ENCODE results near the gene MACROD1.

GRCh38 chr11:64027651-64028397, 138.1 kb downstream of the MACROD1 start:
- TF ChIP-seq POLR2A (IDR thresholded peaks at IDR 0.05; ENCODE audit: low read depth, low read length) = no peak
- TF ChIP-seq POU2F2 (IDR thresholded peaks at IDR 0.05; ENCODE audit: low read depth, low read length) = no peak
